Brain microvascular endothelial cell (primary cell): ENCODE results near the gene PLEKHG7.

Source experiments
- DNase-seq: peaks from one replicate; pipeline ENCODE4 v3.0.0-alpha.2; 2020
- H3K27ac ChIP-seq: fragments of 250-450 bp; sonication (Bioruptor Pico); 2 replicates; pipeline ENCODE4 v1.5.1; 2020; ENCODE audit warnings: mild to moderate bottlenecking, moderate library complexity
- H3K27me3 ChIP-seq: fragments of 250-450 bp; sonication (Bioruptor Pico); replicated peaks from 2 replicates; pipeline ENCODE4 v1.5.1; 2020; ENCODE audit warnings: mild to moderate bottlenecking
- H3K36me3 ChIP-seq: fragments of 250-450 bp; sonication (Bioruptor Pico); replicated peaks from 2 replicates; pipeline ENCODE4 v1.5.1; 2020; ENCODE audit warnings: mild to moderate bottlenecking
- H3K4me3 ChIP-seq: 2 replicates; pipeline ENCODE4 v1.5.1; 2011; ENCODE audit warnings: low read depth, mild to moderate bottlenecking, control low read depth, low read length, moderate library complexity
- CTCF ChIP-seq: IDR thresholded peaks from 2 replicates; pipeline ENCODE4 v1.5.1; 2011; ENCODE audit warnings: low read depth, mild to moderate bottlenecking, moderate library complexity, low read length, control low read depth, inconsistent platforms; ENCODE audit errors: missing control alignments
- in situ Hi-C: cut with HindIII; loops from 2 replicates; pipeline ENCODE4 v1.10.0; 2017; ENCODE audit warnings: low sequenced_read_pairs, low pct_ligation_motif_present

The PLEKHG7 gene

GRCh38 chr12:92675092-92675865 lies 27.5 kb upstream of the PLEKHG7 start:
- no peaks in the 10 kb centered on the region for H3K27me3 ChIP-seq
- no peak for TF ChIP-seq CTCF
- no peak for DNase-seq
- no peaks in the 10 kb centered on the region for H3K36me3 ChIP-seq
- H3K4me3 ChIP-seq: no peak overlapping the region
- in situ Hi-C loops: no loop called here
- no peak overlapping the region for H3K27ac ChIP-seq

GRCh38 chr12:92676710-92677109 lies 26.1 kb upstream of the PLEKHG7 start:
- no peak for DNase-seq
- H3K27ac ChIP-seq: no peak overlapping the region
- in situ Hi-C loops: no loop called here
- H3K36me3 ChIP-seq: no peaks in the 10 kb centered on the region
- no peaks in the 10 kb centered on the region for H3K27me3 ChIP-seq
- H3K4me3 ChIP-seq: no peak overlapping the region
- no peak for TF ChIP-seq CTCF

- Histone ChIP-seq H3K4me3 (no peak overlapping the region), H3K36me3 (no peaks in the 10 kb centered on the region), H3K27me3 (no peaks in the 10 kb centered on the region), H3K27ac (no peak overlapping the region)
- no peak for TF ChIP-seq CTCF
- no peak for DNase-seq
- in situ Hi-C loops: no loop called here
Measured at GRCh38 chr12:92690601-92691000, 12.2 kb upstream of the PLEKHG7 start.

- in situ Hi-C loops: no loop called here
- Histone ChIP-seq H3K27me3 (no peaks in the 10 kb centered on the region), H3K27ac (no peak overlapping the region), H3K36me3 (no peaks in the 10 kb centered on the region), H3K4me3 (no peak overlapping the region)
- TF ChIP-seq CTCF: no peak
- DNase-seq: no peak
Measured at GRCh38 chr12:92695056-92695455, 7.7 kb upstream of the PLEKHG7 start.

- Histone ChIP-seq H3K4me3 (no peak overlapping the region), H3K36me3 (no peaks in the 10 kb centered on the region), H3K27me3 (no peaks in the 10 kb centered on the region), H3K27ac (no peak overlapping the region)
- no peak for DNase-seq
- TF ChIP-seq CTCF: no peak
- in situ Hi-C loops: no loop called here
Measured at GRCh38 chr12:92695577-92695976, 7.2 kb upstream of the PLEKHG7 start.

- no peaks in the 10 kb centered on the region for H3K36me3 ChIP-seq
- in situ Hi-C loops: no loop called here
- H3K27me3 ChIP-seq: no peaks in the 10 kb centered on the region
- TF ChIP-seq CTCF: no peak
- DNase-seq: no peak
- no peak overlapping the region for H3K27ac ChIP-seq
- H3K4me3 ChIP-seq: no peak overlapping the region
Measured at GRCh38 chr12:92696216-92696615, 6.6 kb upstream of the PLEKHG7 start.
